IMR-90 (cell line): Measurements from ENCODE around the gene SGMS1. TPM values are rescaled to one million over a fixed set of nuclear protein-coding genes. Genes with fewer than 3 reads are reported as not detected.

ENCODE experiments used
- ATAC-seq: fragments of 200-7000 bp; cut with Tn5 transposase; 2 replicates; pipeline ENCODE4 v1.9.1; 2020; ENCODE audit warnings: low read depth, mild to moderate bottlenecking, moderate library complexity
- BruUV-seq: library from RNA; stranded (reverse); fragments of 400-500 nt; replicated peaks from 2 replicates; lab custom pipeline; 2021; lab: Mats Ljungman, UMichigan
- CTCF ChIA-PET: fragments of 300-600 bp; formaldehyde crosslinking; extraction: SDS; loops from one replicate; lab custom pipeline; 2021; ENCODE audit warnings: antibody characterized with exemption; lab: Yijun Ruan, JAX
- POLR2A ChIA-PET: fragments of 300-600 bp; sonication (Branson Sonifier 250); formaldehyde crosslinking; loops from one replicate; lab custom pipeline; 2022; ENCODE audit warnings: antibody characterized with exemption; ENCODE audit not compliant: unreplicated experiment; lab: Charles Lee
- DNase-seq: peaks from one replicate; pipeline ENCODE4 v3.0.0; 2013
- H2AFZ ChIP-seq: replicated peaks from 2 replicates; pipeline ENCODE3; 2013; ENCODE audit warnings: low read length, mild to moderate bottlenecking; ENCODE audit not compliant: poor library complexity
- H2AK5ac ChIP-seq: 2 replicates; pipeline ENCODE4 v1.6.1; 2013; ENCODE audit warnings: low read depth, low read length, inconsistent platforms
- H2AK9ac ChIP-seq: replicated peaks from 2 replicates; pipeline ENCODE3; 2013; ENCODE audit warnings: mild to moderate bottlenecking, low read depth, low read length, moderate library complexity; ENCODE audit not compliant: poor library complexity
- H2BK120ac ChIP-seq: 2 replicates; pipeline ENCODE4 v1.6.1; 2013; ENCODE audit warnings: low read depth, low read length, inconsistent platforms
- H2BK15ac ChIP-seq: 3 replicates; pipeline ENCODE4 v1.6.1; 2013; ENCODE audit warnings: low read depth, low read length, inconsistent platforms
- H2BK20ac ChIP-seq: 2 replicates; pipeline ENCODE4 v1.6.1; 2013; ENCODE audit warnings: low read depth, mild to moderate bottlenecking, inconsistent platforms, low read length, moderate library complexity
- H2BK5ac ChIP-seq: 2 replicates; pipeline ENCODE4 v1.6.1; 2013; ENCODE audit warnings: mild to moderate bottlenecking, low read depth, low read length, inconsistent platforms; ENCODE audit not compliant: poor library complexity, severe bottlenecking
- H3K14ac ChIP-seq: replicated peaks from 2 replicates; pipeline ENCODE4 v1.6.1; 2013; ENCODE audit warnings: low read depth, low read length, inconsistent platforms
- H3K18ac ChIP-seq: 2 replicates; pipeline ENCODE4 v1.6.1; 2013; ENCODE audit warnings: low read depth, low read length, control low read depth
- H3K23ac ChIP-seq: 2 replicates; pipeline ENCODE4 v1.6.1; 2013; ENCODE audit warnings: low read depth, low read length, inconsistent platforms
- H3K27ac ChIP-seq: 2 replicates; pipeline ENCODE4 v1.5.1; 2013; ENCODE audit warnings: mild to moderate bottlenecking, control low read depth, low read length; ENCODE audit not compliant: insufficient read depth
- H3K27me3 ChIP-seq: 2 replicates; pipeline ENCODE4 v1.6.1; 2013; ENCODE audit warnings: low read length; ENCODE audit not compliant: control insufficient read depth, insufficient read depth
- H3K36me3 ChIP-seq: 2 replicates; pipeline ENCODE4 v1.6.1; 2013; ENCODE audit warnings: low read length, mixed read lengths; ENCODE audit not compliant: control insufficient read depth, insufficient read depth
- H3K4ac ChIP-seq: 2 replicates; pipeline ENCODE4 v1.6.1; 2013; ENCODE audit warnings: low read depth, low read length, inconsistent platforms
- H3K4me1 ChIP-seq: 2 replicates; pipeline ENCODE4 v1.6.1; 2013; ENCODE audit warnings: low read length, mixed read lengths; ENCODE audit not compliant: control insufficient read depth, insufficient read depth
- H3K4me2 ChIP-seq: 2 replicates; pipeline ENCODE4 v1.6.1; 2013; ENCODE audit warnings: low read depth, mild to moderate bottlenecking, control low read depth, low read length, moderate library complexity
- H3K4me3 ChIP-seq: 2 replicates; pipeline ENCODE4 v1.5.1; 2013; ENCODE audit warnings: low read depth, mild to moderate bottlenecking, control low read depth, low read length, moderate library complexity; ENCODE audit not compliant: insufficient read depth
- H3K56ac ChIP-seq: 2 replicates; pipeline ENCODE4 v1.6.1; 2013; ENCODE audit warnings: low read length, inconsistent platforms; ENCODE audit not compliant: insufficient read depth; ENCODE audit errors: extremely low read depth
- H3K79me1 ChIP-seq, 2 experiments: 2 replicates each; pipeline ENCODE4 v1.6.1; 2013; ENCODE audit warnings: low read length in 2 of 2, inconsistent platforms in 1 of 2, low read depth in 1 of 2
- H3K9ac ChIP-seq: 2 replicates; pipeline ENCODE4 v1.6.1; 2013; ENCODE audit warnings: low read depth, low read length, control low read depth
- H3K9me1 ChIP-seq: 2 replicates; pipeline ENCODE4 v1.6.1; 2013; ENCODE audit warnings: low read length, inconsistent platforms; ENCODE audit not compliant: insufficient read depth
- H3K9me3 ChIP-seq: 2 replicates; pipeline ENCODE4 v1.6.1; 2013; ENCODE audit warnings: low read length; ENCODE audit not compliant: control insufficient read depth, insufficient read depth
- H4K20me1 ChIP-seq: 2 replicates; pipeline ENCODE4 v1.6.1; 2013; ENCODE audit warnings: low read length, inconsistent platforms; ENCODE audit not compliant: insufficient read depth
- H4K5ac ChIP-seq: 2 replicates; pipeline ENCODE4 v1.6.1; 2013; ENCODE audit warnings: mild to moderate bottlenecking, low read depth, low read length, control low read depth
- H4K8ac ChIP-seq, 2 experiments: 2 replicates each; pipeline ENCODE4 v1.6.1; 2013; ENCODE audit warnings: low read depth in 2 of 2, low read length in 2 of 2, control low read depth in 1 of 2, inconsistent platforms in 1 of 2
- H4K91ac ChIP-seq: 2 replicates; pipeline ENCODE4 v1.6.1; 2013; ENCODE audit warnings: low read depth, low read length, inconsistent platforms; ENCODE audit not compliant: insufficient read depth
- BHLHE40 ChIP-seq: fragments of 150-350 bp; IDR thresholded peaks from 2 replicates; pipeline ENCODE4 v1.6.1; 2016; ENCODE audit warnings: mild to moderate bottlenecking, low read depth, low read length
- CEBPB ChIP-seq: IDR thresholded peaks from 2 replicates; pipeline ENCODE4 v1.6.1; 2012; ENCODE audit warnings: low read depth, low read length, improper control_type of control experiment
- CHD1 ChIP-seq: IDR thresholded peaks from 2 replicates; pipeline ENCODE4 v1.6.1; 2012; ENCODE audit warnings: low read depth, low read length, improper control_type of control experiment
- FOS ChIP-seq: fragments of 150-350 bp; IDR thresholded peaks from 2 replicates; pipeline ENCODE4 v1.6.1; 2016; ENCODE audit warnings: low read depth, low read length
- MAFK ChIP-seq: IDR thresholded peaks from 2 replicates; pipeline ENCODE4 v1.6.1; 2012; ENCODE audit warnings: low read depth, low read length, improper control_type of control experiment
- MAZ ChIP-seq: IDR thresholded peaks from 2 replicates; pipeline ENCODE4 v1.6.1; 2012; ENCODE audit warnings: low read depth, mild to moderate bottlenecking, low read length, improper control_type of control experiment, moderate library complexity, borderline replicate concordance
- MXI1 ChIP-seq: IDR thresholded peaks from 2 replicates; pipeline ENCODE4 v1.6.1; 2012; ENCODE audit warnings: low read depth, mild to moderate bottlenecking, low read length, moderate library complexity, borderline replicate concordance
- NFE2L2 ChIP-seq: fragments of 150-350 bp; IDR thresholded peaks from 2 replicates; pipeline ENCODE4 v1.6.1; 2016; ENCODE audit warnings: low read depth, mild to moderate bottlenecking, low read length
- POLR2A ChIP-seq: IDR thresholded peaks from 2 replicates; pipeline ENCODE4 v1.6.1; 2012; ENCODE audit warnings: mild to moderate bottlenecking, low read depth, low read length
- RAD21 ChIP-seq: IDR thresholded peaks from 2 replicates; pipeline ENCODE4 v1.6.1; 2012; ENCODE audit warnings: low read length, improper control_type of control experiment
- RCOR1 ChIP-seq: IDR thresholded peaks from 2 replicates; pipeline ENCODE4 v1.6.1; 2012; ENCODE audit warnings: mild to moderate bottlenecking, low read length, improper control_type of control experiment; ENCODE audit not compliant: insufficient replicate concordance
- RFX5 ChIP-seq: IDR thresholded peaks from 2 replicates; pipeline ENCODE4 v1.8.0; 2012; ENCODE audit warnings: low read depth, mild to moderate bottlenecking, low read length, moderate library complexity
- SMC3 ChIP-seq: fragments of 150-350 bp; IDR thresholded peaks from 2 replicates; pipeline ENCODE4 v1.6.1; 2016; ENCODE audit warnings: low read depth, mild to moderate bottlenecking, antibody characterized with exemption, low read length, moderate library complexity
- WGBS, 2 experiments: methylation state at CpG; one replicate each; pipeline versions ENCODE4 v1.1.5 to v1.1.7; 2013; ENCODE audit warnings: missing lambda C conversion rate in 2 of 2; ENCODE audit not compliant: insufficient read length in 1 of 2; ENCODE audit errors: extremely low coverage in 2 of 2; 5-methylcytosine and 5-hydroxymethylcytosine counted together
- dilution Hi-C: fragments of 300-500 bp; cut with HindIII; formaldehyde crosslinking; loops from one replicate; pipeline ENCODE4 v1.14.3; 2018; ENCODE audit warnings: low sequenced_read_pairs; ENCODE audit not compliant: unreplicated experiment
- in situ Hi-C: fragments of 300-500 bp; cut with MboI; formaldehyde crosslinking; loops from 3 replicates; pipeline ENCODE4 v1.14.3; 2019; ENCODE audit warnings: low sequenced_read_pairs, inconsistent platforms, mixed read lengths
- intact Hi-C: fragments of 100-400 bp; cut with micrococcal nuclease; formaldehyde crosslinking; loops from 2 replicates; pipeline ENCODE4 v1.10.0; 2022
- polyA plus RNA-seq, 3 experiments: library from polyadenylated mRNA; depleted of rRNA; stranded (reverse); fragments of >200 nt; gene quantifications; 2 replicates each; pipeline ENCODE4 v1.2.3, GENCODE V29; 2012; ENCODE audit warnings: low replicate concordance in 1 of 3
- total RNA-seq: library from RNA; depleted of rRNA; stranded (reverse); fragments of >200 nt; gene quantifications from 2 replicates; pipeline ENCODE4 v1.2.3, GENCODE V29; 2012
- TF ChIP-seq, protein P1 (sequence below): conservative IDR thresholded peaks from 2 replicates; pipeline ENCODE4 v1.5.1; 2012; ENCODE audit warnings: mild to moderate bottlenecking, low read depth, low read length, improper control_type of control experiment
- TF ChIP-seq, protein P2 (sequence below): fragments of 150-350 bp; IDR thresholded peaks from 2 replicates; pipeline ENCODE4 v1.6.1; 2016; ENCODE audit warnings: low read depth, mild to moderate bottlenecking, low read length, moderate library complexity, borderline replicate concordance
- TF ChIP-seq, protein P3 (sequence below): fragments of 150-350 bp; IDR thresholded peaks from 2 replicates; pipeline ENCODE4 v1.6.1; 2017; ENCODE audit warnings: mild to moderate bottlenecking, antibody characterized with exemption, low read length, low read depth

SGMS1 gene
- total and polyA plus RNA-seq, 2 of the 4 experiments (the other 2 are of a cell fraction), result 9.8 to 30.8 TPM

DNA sequence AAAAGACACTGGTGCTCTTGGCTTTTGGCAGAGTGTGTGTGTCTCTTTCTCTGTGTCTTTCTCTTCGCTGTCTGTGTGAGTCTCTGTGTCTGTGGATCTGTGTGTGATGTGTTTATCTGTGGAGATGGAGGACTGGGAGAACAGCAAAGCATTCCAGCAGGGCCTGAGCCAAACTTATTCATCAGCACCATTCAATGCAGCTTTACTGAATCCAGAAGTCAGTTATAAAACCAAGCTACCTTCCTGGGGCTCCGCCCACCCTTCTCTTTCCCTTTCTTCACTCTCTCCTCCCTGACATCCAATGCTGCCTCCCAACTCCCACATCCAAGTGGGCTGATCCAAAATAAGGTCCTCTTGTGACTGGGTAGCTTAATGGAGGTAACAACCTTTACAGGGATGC lies 3.9 kb downstream of the SGMS1 start:
- H2AFZ ChIP-seq, result no peak overlapping the region
- H4K20me1 ChIP-seq, result peaks cover 27% of the 10 kb centered on the region
- no peak overlapping the region for H3K27ac ChIP-seq
- peaks cover 2% of the 10 kb centered on the region; the same call in 1 of the 2 replicates for H3K4me1 ChIP-seq
- H4K91ac ChIP-seq, result no peak overlapping the region
- H2AK5ac ChIP-seq, result no peak overlapping the region
- DNase-seq (no peak), ATAC-seq (no peak)
- no peak overlapping the region; the same call in 1 of the 2 replicates for H3K4me2 ChIP-seq
- no peak overlapping the region for H3K9ac ChIP-seq
- H3K56ac ChIP-seq, result no peak overlapping the region
- no peaks in the 10 kb centered on the region for H3K36me3 ChIP-seq
- no peak overlapping the region for H4K5ac ChIP-seq
- H2BK15ac ChIP-seq, result no peak overlapping the region
- no peak overlapping the region for H4K8ac ChIP-seq
- H3K18ac ChIP-seq, result no peak overlapping the region
- no peak overlapping the region for H3K4ac ChIP-seq
- no peaks in the 10 kb centered on the region for H3K27me3 ChIP-seq
- no peak overlapping the region for H2AK9ac ChIP-seq
- TF ChIP-seq, protein P1, sequence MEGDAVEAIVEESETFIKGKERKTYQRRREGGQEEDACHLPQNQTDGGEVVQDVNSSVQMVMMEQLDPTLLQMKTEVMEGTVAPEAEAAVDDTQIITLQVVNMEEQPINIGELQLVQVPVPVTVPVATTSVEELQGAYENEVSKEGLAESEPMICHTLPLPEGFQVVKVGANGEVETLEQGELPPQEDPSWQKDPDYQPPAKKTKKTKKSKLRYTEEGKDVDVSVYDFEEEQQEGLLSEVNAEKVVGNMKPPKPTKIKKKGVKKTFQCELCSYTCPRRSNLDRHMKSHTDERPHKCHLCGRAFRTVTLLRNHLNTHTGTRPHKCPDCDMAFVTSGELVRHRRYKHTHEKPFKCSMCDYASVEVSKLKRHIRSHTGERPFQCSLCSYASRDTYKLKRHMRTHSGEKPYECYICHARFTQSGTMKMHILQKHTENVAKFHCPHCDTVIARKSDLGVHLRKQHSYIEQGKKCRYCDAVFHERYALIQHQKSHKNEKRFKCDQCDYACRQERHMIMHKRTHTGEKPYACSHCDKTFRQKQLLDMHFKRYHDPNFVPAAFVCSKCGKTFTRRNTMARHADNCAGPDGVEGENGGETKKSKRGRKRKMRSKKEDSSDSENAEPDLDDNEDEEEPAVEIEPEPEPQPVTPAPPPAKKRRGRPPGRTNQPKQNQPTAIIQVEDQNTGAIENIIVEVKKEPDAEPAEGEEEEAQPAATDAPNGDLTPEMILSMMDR, result no peak
- no peak for TF ChIP-seq CHD1
- TF ChIP-seq MAFK, result no peak
- TF ChIP-seq, protein P2, sequence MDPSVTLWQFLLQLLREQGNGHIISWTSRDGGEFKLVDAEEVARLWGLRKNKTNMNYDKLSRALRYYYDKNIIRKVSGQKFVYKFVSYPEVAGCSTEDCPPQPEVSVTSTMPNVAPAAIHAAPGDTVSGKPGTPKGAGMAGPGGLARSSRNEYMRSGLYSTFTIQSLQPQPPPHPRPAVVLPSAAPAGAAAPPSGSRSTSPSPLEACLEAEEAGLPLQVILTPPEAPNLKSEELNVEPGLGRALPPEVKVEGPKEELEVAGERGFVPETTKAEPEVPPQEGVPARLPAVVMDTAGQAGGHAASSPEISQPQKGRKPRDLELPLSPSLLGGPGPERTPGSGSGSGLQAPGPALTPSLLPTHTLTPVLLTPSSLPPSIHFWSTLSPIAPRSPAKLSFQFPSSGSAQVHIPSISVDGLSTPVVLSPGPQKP, result no peak
- TF ChIP-seq BHLHE40, result no peak
- TF ChIP-seq SMC3, result no peak
- TF ChIP-seq RCOR1, result no peak
- TF ChIP-seq, protein P3, sequence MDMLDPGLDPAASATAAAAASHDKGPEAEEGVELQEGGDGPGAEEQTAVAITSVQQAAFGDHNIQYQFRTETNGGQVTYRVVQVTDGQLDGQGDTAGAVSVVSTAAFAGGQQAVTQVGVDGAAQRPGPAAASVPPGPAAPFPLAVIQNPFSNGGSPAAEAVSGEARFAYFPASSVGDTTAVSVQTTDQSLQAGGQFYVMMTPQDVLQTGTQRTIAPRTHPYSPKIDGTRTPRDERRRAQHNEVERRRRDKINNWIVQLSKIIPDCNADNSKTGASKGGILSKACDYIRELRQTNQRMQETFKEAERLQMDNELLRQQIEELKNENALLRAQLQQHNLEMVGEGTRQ, result no peak
- no peak for TF ChIP-seq RFX5
- TF ChIP-seq MXI1, result no peak
- no peak for TF ChIP-seq MAZ
- TF ChIP-seq RAD21, result no peak
- no peak for TF ChIP-seq POLR2A
- no peak for TF ChIP-seq FOS
- no peak for TF ChIP-seq NFE2L2
- TF ChIP-seq CEBPB, result no peak
- H2BK5ac ChIP-seq, result no peak overlapping the region
- H3K9me1 ChIP-seq, result 0 out of 2 replicates have a peak, but pooled peaks cover 2% of the 10 kb centered on the region
- H3K4me3 ChIP-seq, result no peak overlapping the region
- POLR2A ChIA-PET, result no interaction called here
- no peak overlapping the region for H3K23ac ChIP-seq
- no peak overlapping the region for H3K14ac ChIP-seq
- in situ Hi-C loops, result loop anchor here (5.0 kb wide), 1 partner anchor 203 kb away; no protein-coding TSS in a partner anchor
- CTCF ChIA-PET, result no interaction called here
- no peaks in the 10 kb centered on the region for H3K9me3 ChIP-seq
- BruUV-seq, result no TSS peak
- dilution Hi-C loops, result no loop called here
- H3K79me1 ChIP-seq, result peaks cover 9 to 57% of the 10 kb centered on the region in 2 experiments
- no peak overlapping the region for H2BK20ac ChIP-seq
- no CpG with 5 or more reads among the region's 2 CpGs for WGBS, 2 experiments
- no peak overlapping the region for H2BK120ac ChIP-seq
- intact Hi-C loops, result loop anchor here (5.0 to 10.0 kb wide), 5 partner anchors 108 to 395 kb away; no protein-coding TSS in a partner anchor
